HEK293 (cell line): ENCODE results near the gene KIF14.

ENCODE experiments used
- CTCF ChIA-PET: fragments of 350-600 bp; formaldehyde crosslinking; extraction: SDS; loops from one replicate; lab custom pipeline; 2021; ENCODE audit warnings: antibody characterized with exemption; lab: Yijun Ruan, JAX
- POLR2A ChIA-PET: fragments of 300-600 bp; formaldehyde crosslinking; extraction: SDS; loops from one replicate; lab custom pipeline; 2020; ENCODE audit warnings: antibody characterized with exemption, inconsistent platforms; lab: Yijun Ruan, JAX
- H3K27ac ChIP-seq: fragments of 200-500 bp; sonication (Bioruptor generic); 2 replicates; pipeline ENCODE4 v1.5.1; 2014; ENCODE audit warnings: low read depth, low read length, control low read depth, inconsistent platforms; ENCODE audit errors: extremely low read depth
- H3K36me3 ChIP-seq, 2 experiments: fragments of 200-500 bp in 1 of 2; sonication (Bioruptor generic) in 1 of 2; 1 replicate in 1 of 2; 2 replicates in 1 of 2; pipeline ENCODE4 v1.5.1; 2014 to 2017; ENCODE audit warnings: inconsistent platforms in 2 of 2, low read length in 2 of 2; ENCODE audit not compliant: control insufficient read depth in 2 of 2, insufficient read depth in 1 of 2
- H3K4me1 ChIP-seq: fragments of 200-500 bp; sonication (Bioruptor generic); 2 replicates; pipeline ENCODE4 v1.5.1; 2014; ENCODE audit warnings: mild to moderate bottlenecking, low read length, inconsistent platforms; ENCODE audit not compliant: control insufficient read depth, insufficient read depth
- H3K4me3 ChIP-seq: 2 replicates; pipeline ENCODE4 v1.5.1; 2011; ENCODE audit warnings: low read depth, mild to moderate bottlenecking, control low read depth, low read length, moderate library complexity
- H3K9me3 ChIP-seq: fragments of 200-500 bp; sonication (Bioruptor generic); 2 replicates; pipeline ENCODE4 v1.5.1; 2014; ENCODE audit warnings: low read depth, low read length, inconsistent platforms; ENCODE audit not compliant: control insufficient read depth, insufficient read depth
- GLIS1 ChIP-seq: fragments of 450-650 bp; formaldehyde crosslinking; IDR thresholded peaks from 2 replicates; pipeline ENCODE4 v1.5.1; 2016; ENCODE audit warnings: missing biosample characterization, missing genetic modification characterization
- MYNN ChIP-seq: fragments of 450-650 bp; formaldehyde crosslinking; IDR thresholded peaks from 2 replicates; pipeline ENCODE4 v1.5.1; 2016; ENCODE audit warnings: missing biosample characterization, missing genetic modification characterization, borderline replicate concordance
- RBAK ChIP-seq: fragments of 450-650 bp; formaldehyde crosslinking; IDR thresholded peaks from 2 replicates; pipeline ENCODE4 v1.5.1; 2016; ENCODE audit warnings: missing biosample characterization, missing genetic modification characterization
- YY1 ChIP-seq: fragments of 450-650 bp; formaldehyde crosslinking; IDR thresholded peaks from 2 replicates; pipeline ENCODE4 v1.5.1; 2018; ENCODE audit warnings: missing biosample characterization, missing genetic modification characterization
- ZBTB20 ChIP-seq: fragments of 450-650 bp; formaldehyde crosslinking; IDR thresholded peaks from 2 replicates; pipeline ENCODE4 v1.5.1; 2016; ENCODE audit warnings: missing biosample characterization, missing genetic modification characterization
- ZNF174 ChIP-seq: fragments of 450-650 bp; formaldehyde crosslinking; IDR thresholded peaks from 2 replicates; pipeline ENCODE4 v1.5.0; 2017; ENCODE audit warnings: missing biosample characterization, mild to moderate bottlenecking, missing genetic modification characterization
- ZNF394 ChIP-seq: fragments of 450-650 bp; formaldehyde crosslinking; IDR thresholded peaks from 2 replicates; pipeline ENCODE4 v1.5.1; 2016; ENCODE audit warnings: missing biosample characterization, missing genetic modification characterization, mild to moderate bottlenecking, moderate library complexity, borderline replicate concordance
- ZNF571 ChIP-seq: fragments of 450-650 bp; formaldehyde crosslinking; IDR thresholded peaks from 2 replicates; pipeline ENCODE4 v1.5.0; 2017; ENCODE audit warnings: missing biosample characterization, missing genetic modification characterization
- ZNF600 ChIP-seq: fragments of 450-650 bp; formaldehyde crosslinking; IDR thresholded peaks from 2 replicates; pipeline ENCODE4 v1.5.1; 2016; ENCODE audit warnings: missing biosample characterization, missing genetic modification characterization
- ZNF629 ChIP-seq: fragments of 450-650 bp; formaldehyde crosslinking; IDR thresholded peaks from 2 replicates; pipeline ENCODE4 v1.5.1; 2017; ENCODE audit warnings: missing biosample characterization, missing genetic modification characterization
- ZNF660 ChIP-seq: fragments of 450-650 bp; IDR thresholded peaks from 2 replicates; pipeline ENCODE4 v1.5.1; 2018; ENCODE audit warnings: missing biosample characterization, mild to moderate bottlenecking, missing genetic modification characterization
- ZNF677 ChIP-seq: fragments of 450-650 bp; IDR thresholded peaks from 2 replicates; pipeline ENCODE4 v1.5.0; 2018; ENCODE audit warnings: missing biosample characterization, mild to moderate bottlenecking, missing genetic modification characterization, moderate library complexity
- ZXDB ChIP-seq: fragments of 450-650 bp; formaldehyde crosslinking; IDR thresholded peaks from 2 replicates; pipeline ENCODE4 v1.5.1; 2016; ENCODE audit warnings: missing biosample characterization, missing genetic modification characterization
- TF ChIP-seq, protein P1 (sequence below): fragments of 450-650 bp; IDR thresholded peaks from 2 replicates; pipeline ENCODE4 v1.5.1; 2018; ENCODE audit warnings: missing biosample characterization, missing genetic modification characterization
- TF ChIP-seq, protein P2 (sequence below): fragments of 450-650 bp; formaldehyde crosslinking; IDR thresholded peaks from 2 replicates; pipeline ENCODE4 v1.5.1; 2016; ENCODE audit warnings: missing biosample characterization, missing genetic modification characterization
- TF ChIP-seq, protein P3 (sequence below): fragments of 450-650 bp; formaldehyde crosslinking; IDR thresholded peaks from 2 replicates; pipeline ENCODE4; 2016; ENCODE audit warnings: missing biosample characterization, missing genetic modification characterization
- TF ChIP-seq, protein P4 (sequence below): fragments of 450-650 bp; formaldehyde crosslinking; IDR thresholded peaks from 2 replicates; pipeline ENCODE4 v1.5.1; 2016; ENCODE audit warnings: missing biosample characterization, missing genetic modification characterization
- TF ChIP-seq, protein P5 (sequence below): fragments of 450-650 bp; formaldehyde crosslinking; IDR thresholded peaks from 2 replicates; pipeline ENCODE4 v1.5.1; 2017; ENCODE audit warnings: missing biosample characterization, mild to moderate bottlenecking, missing genetic modification characterization, moderate library complexity
- TF ChIP-seq, protein P6 (sequence below): fragments of 450-650 bp; formaldehyde crosslinking; conservative IDR thresholded peaks from 2 replicates; pipeline ENCODE4 v1.5.1; 2016; ENCODE audit warnings: low read depth, missing biosample characterization, missing genetic modification characterization

Gene KIF14

DNA sequence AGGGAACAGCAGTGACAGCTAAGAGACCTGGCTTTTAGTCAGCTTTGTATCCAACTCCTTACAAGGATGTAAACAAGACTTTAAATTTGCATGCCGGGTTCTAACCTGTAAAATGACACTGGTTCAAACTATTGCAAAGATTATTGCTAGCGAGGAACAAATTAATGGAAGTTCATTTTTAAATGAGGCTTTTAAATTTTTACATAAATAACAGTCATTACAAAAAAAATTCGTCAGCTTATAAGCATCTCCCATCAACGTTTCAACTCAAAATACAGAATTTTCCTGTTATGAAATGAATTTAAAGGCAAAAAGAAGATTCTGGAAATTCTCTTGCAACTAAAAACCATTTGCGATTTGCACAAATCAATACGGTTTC lies 668 bp downstream of the KIF14 start:
- CTCF ChIA-PET = no interaction called here
- Histone ChIP-seq H3K27ac (peak overlapping the region; percentile 19; the same call in 1 of the 2 replicates), H3K9me3 (no peaks in the 10 kb centered on the region), H3K4me3 (peak overlapping the region; percentile 94), H3K36me3 (peaks cover 8 to 30% of the 10 kb centered on the region in 2 experiments), H3K4me1 (no peaks in the 10 kb centered on the region)
- POLR2A ChIA-PET = interaction anchor here (2.0 kb wide), 1 partner anchor 50 kb away, joined by 10 read pairs; the partner anchor contains the start of gene DDX59
- TF ChIP-seq, protein P1, sequence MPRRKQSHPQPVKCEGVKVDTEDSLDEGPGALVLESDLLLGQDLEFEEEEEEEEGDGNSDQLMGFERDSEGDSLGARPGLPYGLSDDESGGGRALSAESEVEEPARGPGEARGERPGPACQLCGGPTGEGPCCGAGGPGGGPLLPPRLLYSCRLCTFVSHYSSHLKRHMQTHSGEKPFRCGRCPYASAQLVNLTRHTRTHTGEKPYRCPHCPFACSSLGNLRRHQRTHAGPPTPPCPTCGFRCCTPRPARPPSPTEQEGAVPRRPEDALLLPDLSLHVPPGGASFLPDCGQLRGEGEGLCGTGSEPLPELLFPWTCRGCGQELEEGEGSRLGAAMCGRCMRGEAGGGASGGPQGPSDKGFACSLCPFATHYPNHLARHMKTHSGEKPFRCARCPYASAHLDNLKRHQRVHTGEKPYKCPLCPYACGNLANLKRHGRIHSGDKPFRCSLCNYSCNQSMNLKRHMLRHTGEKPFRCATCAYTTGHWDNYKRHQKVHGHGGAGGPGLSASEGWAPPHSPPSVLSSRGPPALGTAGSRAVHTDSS (tag by site-specific recombination) = no peak
- no peak for TF ChIP-seq MYNN
- no peak for TF ChIP-seq ZNF629 (tag by site-specific recombination)
- TF ChIP-seq ZNF174 (tag by site-specific recombination) = no peak
- TF ChIP-seq, protein P2, sequence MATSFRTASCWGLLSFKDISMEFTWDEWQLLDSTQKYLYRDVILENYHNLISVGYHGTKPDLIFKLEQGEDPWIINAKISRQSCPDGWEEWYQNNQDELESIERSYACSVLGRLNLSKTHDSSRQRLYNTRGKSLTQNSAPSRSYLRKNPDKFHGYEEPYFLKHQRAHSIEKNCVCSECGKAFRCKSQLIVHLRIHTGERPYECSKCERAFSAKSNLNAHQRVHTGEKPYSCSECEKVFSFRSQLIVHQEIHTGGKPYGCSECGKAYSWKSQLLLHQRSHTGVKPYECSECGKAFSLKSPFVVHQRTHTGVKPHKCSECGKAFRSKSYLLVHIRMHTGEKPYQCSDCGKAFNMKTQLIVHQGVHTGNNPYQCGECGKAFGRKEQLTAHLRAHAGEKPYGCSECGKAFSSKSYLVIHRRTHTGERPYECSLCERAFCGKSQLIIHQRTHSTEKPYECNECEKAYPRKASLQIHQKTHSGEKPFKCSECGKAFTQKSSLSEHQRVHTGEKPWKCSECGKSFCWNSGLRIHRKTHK (tag by site-specific recombination) = no peak
- TF ChIP-seq, protein P3, sequence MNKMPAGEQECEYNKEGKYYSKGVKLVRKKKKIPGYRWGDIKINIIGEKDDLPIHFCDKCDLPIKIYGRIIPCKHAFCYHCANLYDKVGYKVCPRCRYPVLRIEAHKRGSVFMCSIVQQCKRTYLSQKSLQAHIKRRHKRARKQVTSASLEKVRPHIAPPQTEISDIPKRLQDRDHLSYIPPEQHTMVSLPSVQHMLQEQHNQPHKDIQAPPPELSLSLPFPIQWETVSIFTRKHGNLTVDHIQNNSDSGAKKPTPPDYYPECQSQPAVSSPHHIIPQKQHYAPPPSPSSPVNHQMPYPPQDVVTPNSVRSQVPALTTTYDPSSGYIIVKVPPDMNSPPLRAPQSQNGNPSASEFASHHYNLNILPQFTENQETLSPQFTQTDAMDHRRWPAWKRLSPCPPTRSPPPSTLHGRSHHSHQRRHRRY (tag by site-specific recombination) = no peak
- no peak for TF ChIP-seq ZNF677 (tag by site-specific recombination)
- no peak for TF ChIP-seq ZNF600 (tag by site-specific recombination)
- no peak for TF ChIP-seq RBAK (tag by site-specific recombination)
- TF ChIP-seq YY1 (tag by site-specific recombination) = no peak
- TF ChIP-seq ZNF571 = no peak
- TF ChIP-seq GLIS1 (tag by site-specific recombination) = no peak
- TF ChIP-seq ZBTB20 (tag by site-specific recombination) = no peak
- TF ChIP-seq ZNF394 (tag by site-specific recombination) = no peak
- TF ChIP-seq, protein P4, sequence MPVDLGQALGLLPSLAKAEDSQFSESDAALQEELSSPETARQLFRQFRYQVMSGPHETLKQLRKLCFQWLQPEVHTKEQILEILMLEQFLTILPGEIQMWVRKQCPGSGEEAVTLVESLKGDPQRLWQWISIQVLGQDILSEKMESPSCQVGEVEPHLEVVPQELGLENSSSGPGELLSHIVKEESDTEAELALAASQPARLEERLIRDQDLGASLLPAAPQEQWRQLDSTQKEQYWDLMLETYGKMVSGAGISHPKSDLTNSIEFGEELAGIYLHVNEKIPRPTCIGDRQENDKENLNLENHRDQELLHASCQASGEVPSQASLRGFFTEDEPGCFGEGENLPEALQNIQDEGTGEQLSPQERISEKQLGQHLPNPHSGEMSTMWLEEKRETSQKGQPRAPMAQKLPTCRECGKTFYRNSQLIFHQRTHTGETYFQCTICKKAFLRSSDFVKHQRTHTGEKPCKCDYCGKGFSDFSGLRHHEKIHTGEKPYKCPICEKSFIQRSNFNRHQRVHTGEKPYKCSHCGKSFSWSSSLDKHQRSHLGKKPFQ = no peak
- TF ChIP-seq ZNF660 (tag by site-specific recombination) = no peak
- TF ChIP-seq, protein P5, sequence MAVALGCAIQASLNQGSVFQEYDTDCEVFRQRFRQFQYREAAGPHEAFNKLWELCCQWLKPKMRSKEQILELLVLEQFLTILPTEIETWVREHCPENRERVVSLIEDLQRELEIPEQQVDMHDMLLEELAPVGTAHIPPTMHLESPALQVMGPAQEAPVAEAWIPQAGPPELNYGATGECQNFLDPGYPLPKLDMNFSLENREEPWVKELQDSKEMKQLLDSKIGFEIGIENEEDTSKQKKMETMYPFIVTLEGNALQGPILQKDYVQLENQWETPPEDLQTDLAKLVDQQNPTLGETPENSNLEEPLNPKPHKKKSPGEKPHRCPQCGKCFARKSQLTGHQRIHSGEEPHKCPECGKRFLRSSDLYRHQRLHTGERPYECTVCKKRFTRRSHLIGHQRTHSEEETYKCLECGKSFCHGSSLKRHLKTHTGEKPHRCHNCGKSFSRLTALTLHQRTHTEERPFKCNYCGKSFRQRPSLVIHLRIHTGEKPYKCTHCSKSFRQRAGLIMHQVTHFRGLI = no peak
- TF ChIP-seq, protein P6, sequence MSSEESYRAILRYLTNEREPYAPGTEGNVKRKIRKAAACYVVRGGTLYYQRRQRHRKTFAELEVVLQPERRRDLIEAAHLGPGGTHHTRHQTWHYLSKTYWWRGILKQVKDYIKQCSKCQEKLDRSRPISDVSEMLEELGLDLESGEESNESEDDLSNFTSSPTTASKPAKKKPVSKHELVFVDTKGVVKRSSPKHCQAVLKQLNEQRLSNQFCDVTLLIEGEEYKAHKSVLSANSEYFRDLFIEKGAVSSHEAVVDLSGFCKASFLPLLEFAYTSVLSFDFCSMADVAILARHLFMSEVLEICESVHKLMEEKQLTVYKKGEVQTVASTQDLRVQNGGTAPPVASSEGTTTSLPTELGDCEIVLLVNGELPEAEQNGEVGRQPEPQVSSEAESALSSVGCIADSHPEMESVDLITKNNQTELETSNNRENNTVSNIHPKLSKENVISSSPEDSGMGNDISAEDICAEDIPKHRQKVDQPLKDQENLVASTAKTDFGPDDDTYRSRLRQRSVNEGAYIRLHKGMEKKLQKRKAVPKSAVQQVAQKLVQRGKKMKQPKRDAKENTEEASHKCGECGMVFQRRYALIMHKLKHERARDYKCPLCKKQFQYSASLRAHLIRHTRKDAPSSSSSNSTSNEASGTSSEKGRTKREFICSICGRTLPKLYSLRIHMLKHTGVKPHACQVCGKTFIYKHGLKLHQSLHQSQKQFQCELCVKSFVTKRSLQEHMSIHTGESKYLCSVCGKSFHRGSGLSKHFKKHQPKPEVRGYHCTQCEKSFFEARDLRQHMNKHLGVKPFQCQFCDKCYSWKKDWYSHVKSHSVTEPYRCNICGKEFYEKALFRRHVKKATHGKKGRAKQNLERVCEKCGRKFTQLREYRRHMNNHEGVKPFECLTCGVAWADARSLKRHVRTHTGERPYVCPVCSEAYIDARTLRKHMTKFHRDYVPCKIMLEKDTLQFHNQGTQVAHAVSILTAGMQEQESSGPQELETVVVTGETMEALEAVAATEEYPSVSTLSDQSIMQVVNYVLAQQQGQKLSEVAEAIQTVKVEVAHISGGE (tag by site-specific recombination) = no peak
- TF ChIP-seq ZXDB = no peak
